Mesothelial cell of epicardium (in vitro differentiated cells): Measurements from ENCODE around the gene CAST. TPM values are rescaled to one million over a fixed set of nuclear protein-coding genes. Genes with fewer than 3 reads are reported as not detected.

Experiments
- DNase-seq, 2 experiments: peaks; one replicate each; pipeline ENCODE4 v3.0.0; 2021; ENCODE audit warnings: low spot score in 2 of 2; ENCODE audit not compliant: unreplicated experiment in 2 of 2
- H3K27ac Mint-ChIP-seq: 2 replicates; pipeline ENCODE4 v1.8.0; 2021; ENCODE audit warnings: mixed read lengths
- H3K27me3 Mint-ChIP-seq: 2 replicates; pipeline ENCODE4 v1.8.0; 2021; ENCODE audit warnings: low read depth, mixed read lengths
- H3K36me3 Mint-ChIP-seq: 2 replicates; pipeline ENCODE4 v1.8.0; 2021; ENCODE audit warnings: mixed read lengths
- H3K4me1 Mint-ChIP-seq: 2 replicates; pipeline ENCODE4 v1.8.0; 2021; ENCODE audit warnings: mixed read lengths
- H3K4me3 Mint-ChIP-seq: 2 replicates; pipeline ENCODE4 v1.8.0; 2021; ENCODE audit warnings: mild to moderate bottlenecking, moderate library complexity, mixed read lengths
- H3K9me3 Mint-ChIP-seq: 2 replicates; pipeline ENCODE4 v1.8.0; 2021; ENCODE audit warnings: mixed read lengths
- CTCF ChIP-seq: fragments of 200-600 bp; sonication (generic); IDR thresholded peaks from one replicate; pipeline ENCODE4 v1.5.0; 2021; ENCODE audit warnings: antibody characterized with exemption; ENCODE audit not compliant: unreplicated experiment
- total RNA-seq: library from RNA; stranded (reverse); gene quantifications from 3 replicates; pipeline ENCODE4 v1.2.1, GENCODE V29; 2021

Gene CAST
- total RNA-seq, 1 donor from 2014 or later, result 132 TPM

GRCh38 chr5:96658272-96658671, 3.9 kb upstream of the CAST start:
- DNase-seq, result no peak
- Mint-ChIP-seq H3K4me1 (peaks cover 44% of the 10 kb centered on the region), H3K27me3 (peaks cover 6% of the 10 kb centered on the region), H3K9me3 (no peaks in the 10 kb centered on the region), H3K36me3 (no peaks in the 10 kb centered on the region), H3K27ac (no peak overlapping the region), H3K4me3 (no peak overlapping the region)
- no peak for TF ChIP-seq CTCF

GRCh38 chr5:96659170-96659569, 3.0 kb upstream of the CAST start:
- Mint-ChIP-seq H3K4me1 (peaks cover 49% of the 10 kb centered on the region), H3K27ac (no peak overlapping the region), H3K9me3 (no peaks in the 10 kb centered on the region), H3K27me3 (peaks cover 9% of the 10 kb centered on the region), H3K4me3 (no peak overlapping the region), H3K36me3 (no peaks in the 10 kb centered on the region)
- no peak for DNase-seq
- TF ChIP-seq CTCF, result no peak

GRCh38 chr5:96660971-96661854, 963 bp upstream of the CAST start:
- Mint-ChIP-seq H3K4me1 (peaks cover 32% of the 10 kb centered on the region), H3K36me3 (no peaks in the 10 kb centered on the region), H3K4me3 (peak overlapping the region; percentile 89), H3K27ac (peak overlapping the region; percentile 96), H3K27me3 (peaks cover 9% of the 10 kb centered on the region), H3K9me3 (no peaks in the 10 kb centered on the region)
- TF ChIP-seq CTCF, result no peak
- no peak for DNase-seq

- Mint-ChIP-seq H3K4me1 (peaks cover 40% of the 10 kb centered on the region), H3K27me3 (peaks cover 9% of the 10 kb centered on the region), H3K9me3 (no peaks in the 10 kb centered on the region), H3K36me3 (no peaks in the 10 kb centered on the region), H3K4me3 (peak overlapping the region; percentile 88), H3K27ac (peak overlapping the region; percentile 97)
- peak; percentile 57 to 85 for DNase-seq
- TF ChIP-seq CTCF, result no peak
These were observed 746 bp downstream of the CAST start for GRCh38 chr5:96662725-96663518.

GRCh38 chr5:96663608-96664007, 1.4 kb downstream of the CAST start:
- TF ChIP-seq CTCF, result no peak
- peaks cover 9% of the 10 kb centered on the region for H3K27me3 Mint-ChIP-seq
- H3K36me3 Mint-ChIP-seq, result no peaks in the 10 kb centered on the region
- peak overlapping the region; percentile 96 for H3K27ac Mint-ChIP-seq
- peaks cover 41% of the 10 kb centered on the region for H3K4me1 Mint-ChIP-seq
- no peak for DNase-seq
- no peaks in the 10 kb centered on the region for H3K9me3 Mint-ChIP-seq
- peak overlapping the region; percentile 88 for H3K4me3 Mint-ChIP-seq
